Thymus (tissue), 11 donors: ENCODE results near the gene BCL2L13. TPM values are rescaled to one million over a fixed set of nuclear protein-coding genes. Genes with fewer than 3 reads are reported as not detected.
"Not testable (repeated sequence)": the region's sequence is repeated elsewhere in the genome, so short reads cannot be mapped to it uniquely, and the experiment has no call there.

Experiments
- DNase-seq, 9 donors: peaks; one replicate each; pipeline ENCODE4 v3.0.0-alpha.2; 2013; ENCODE audit warnings: low spot score in 9 of 9, low read depth in 6 of 9, missing footprints in 1 of 9
- H3K27ac ChIP-seq, 2 donors: one replicate each; pipeline ENCODE4 v1.5.1; 2013; ENCODE audit warnings: control low read depth in 1 of 2, low read depth in 1 of 2, low read length in 1 of 2, mild to moderate bottlenecking in 1 of 2, moderate library complexity in 1 of 2
- H3K27me3 ChIP-seq, 2 donors: one replicate each; pipeline ENCODE4 v1.5.1; 2013; ENCODE audit warnings: low read length in 1 of 2; ENCODE audit not compliant: control insufficient read depth in 2 of 2, insufficient read depth in 1 of 2
- H3K36me3 ChIP-seq, 2 donors: one replicate each; pipeline ENCODE4 v1.5.1; 2013; ENCODE audit warnings: low read length in 1 of 2, mild to moderate bottlenecking in 1 of 2, moderate library complexity in 1 of 2; ENCODE audit not compliant: control insufficient read depth in 2 of 2, insufficient read depth in 2 of 2
- H3K4me1 ChIP-seq, 2 donors: one replicate each; pipeline ENCODE4 v1.5.1; 2013; ENCODE audit warnings: low read length in 2 of 2; ENCODE audit not compliant: control insufficient read depth in 2 of 2, insufficient read depth in 2 of 2
- H3K4me3 ChIP-seq, 2 donors: one replicate each; pipeline ENCODE4 v1.5.1; 2013; ENCODE audit warnings: low read length in 2 of 2, control low read depth in 1 of 2, mild to moderate bottlenecking in 1 of 2
- H3K9me3 ChIP-seq, 2 donors: one replicate each; pipeline ENCODE4 v1.5.1; 2013; ENCODE audit warnings: low read length in 1 of 2, mild to moderate bottlenecking in 1 of 2; ENCODE audit not compliant: control insufficient read depth in 2 of 2, insufficient read depth in 1 of 2
- WGBS: extraction: QIAGEN DNeasy Blood & Tissue Kit; methylation state at CpG from one replicate; pipeline ENCODE4 v1.1.7; 2013; 5-methylcytosine and 5-hydroxymethylcytosine counted together
- polyA plus RNA-seq: library from polyadenylated mRNA; stranded (reverse); fragments of 200-250 nt; gene quantifications from one replicate; pipeline ENCODE4 v1.2.3, GENCODE V29; 2013
- total RNA-seq: library from RNA; stranded (reverse); fragments of 120-200 nt; gene quantifications from one replicate; pipeline ENCODE4 v1.2.4, GENCODE V29; 2013
- donor health status: healthy.

Gene BCL2L13
- total and polyA plus RNA-seq, 2 donors = 27.3 to 27.6 TPM

DNA sequence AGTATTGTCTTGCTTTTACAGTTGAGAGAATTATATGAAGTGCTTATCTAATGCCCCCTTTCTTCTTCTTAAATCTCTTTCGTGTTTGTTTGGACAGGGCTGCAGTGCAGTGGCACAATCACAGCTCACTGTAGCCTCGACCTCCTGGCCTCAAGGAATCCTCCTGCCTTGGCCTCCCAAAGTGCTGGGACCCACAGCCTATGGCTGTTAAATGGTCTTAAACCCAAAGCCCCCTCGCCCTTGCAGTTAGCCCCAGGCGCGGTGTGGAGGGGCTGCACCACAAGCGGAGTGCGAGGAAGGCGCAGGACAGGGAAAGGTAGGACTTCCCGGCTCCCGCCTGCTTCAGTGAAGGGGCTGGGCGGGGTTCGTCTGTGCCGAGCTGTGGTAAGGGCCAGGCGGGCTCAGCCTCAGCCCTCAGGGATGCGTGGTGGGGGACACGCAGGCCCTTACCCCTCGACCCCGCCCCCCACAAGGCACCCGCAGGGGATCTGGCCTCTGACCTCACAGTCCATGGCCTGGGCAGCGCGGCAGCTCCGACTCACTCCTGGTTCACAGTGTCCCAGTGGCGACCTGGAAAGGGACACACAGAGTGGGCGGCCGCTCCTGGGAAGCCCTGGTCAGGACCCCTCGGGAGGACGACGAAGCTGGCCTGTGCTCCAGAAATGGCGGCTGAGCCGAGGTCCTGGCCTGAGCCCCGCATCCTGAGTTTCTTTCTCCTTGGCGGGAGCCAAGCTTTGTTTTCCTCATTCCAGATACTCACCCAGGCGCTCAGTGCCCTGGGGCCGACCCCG, 111.2 kb downstream of the BCL2L13 start:
- no peaks in the 10 kb centered on the region for H3K4me1 ChIP-seq
- no peak overlapping the region for H3K4me3 ChIP-seq
- no peak overlapping the region for H3K27ac ChIP-seq
- H3K36me3 ChIP-seq = peaks cover 0 to 10% of the 10 kb centered on the region in 2 donors
- 97% methylated on average over 35 of the region's 35 CpGs for WGBS
- H3K27me3 ChIP-seq = no peaks in the 10 kb centered on the region
- no peak for DNase-seq
- no peaks in the 10 kb centered on the region for H3K9me3 ChIP-seq

DNA sequence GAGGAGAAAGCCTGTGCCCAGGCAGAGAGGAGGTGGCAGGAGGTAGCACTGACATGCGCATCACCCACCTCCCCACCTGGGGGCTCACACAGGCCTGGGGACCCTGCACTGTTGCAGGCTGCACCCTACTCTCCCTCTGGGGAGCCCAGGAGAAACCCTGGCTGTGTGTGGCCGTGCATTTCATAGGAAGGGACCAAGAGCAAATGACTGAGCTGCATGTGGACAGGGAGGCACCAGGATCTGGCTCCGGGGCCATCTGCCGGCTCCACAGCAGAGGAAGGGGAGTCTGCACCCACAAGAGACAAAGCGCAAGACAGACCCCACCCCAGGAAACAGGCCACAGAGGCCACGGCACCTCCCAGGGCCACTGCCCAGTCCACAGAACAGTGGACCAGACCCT, 113.0 kb downstream of the BCL2L13 start:
- Histone ChIP-seq H3K27me3 (no peaks in the 10 kb centered on the region), H3K27ac (no peak overlapping the region), H3K4me1 (no peaks in the 10 kb centered on the region), H3K36me3 (peaks cover 0 to 10% of the 10 kb centered on the region in 2 donors), H3K9me3 (no peaks in the 10 kb centered on the region), H3K4me3 (no peak overlapping the region)
- DNase-seq = no peak
- WGBS = 81% methylated on average over 6 of the region's 6 CpGs

DNA sequence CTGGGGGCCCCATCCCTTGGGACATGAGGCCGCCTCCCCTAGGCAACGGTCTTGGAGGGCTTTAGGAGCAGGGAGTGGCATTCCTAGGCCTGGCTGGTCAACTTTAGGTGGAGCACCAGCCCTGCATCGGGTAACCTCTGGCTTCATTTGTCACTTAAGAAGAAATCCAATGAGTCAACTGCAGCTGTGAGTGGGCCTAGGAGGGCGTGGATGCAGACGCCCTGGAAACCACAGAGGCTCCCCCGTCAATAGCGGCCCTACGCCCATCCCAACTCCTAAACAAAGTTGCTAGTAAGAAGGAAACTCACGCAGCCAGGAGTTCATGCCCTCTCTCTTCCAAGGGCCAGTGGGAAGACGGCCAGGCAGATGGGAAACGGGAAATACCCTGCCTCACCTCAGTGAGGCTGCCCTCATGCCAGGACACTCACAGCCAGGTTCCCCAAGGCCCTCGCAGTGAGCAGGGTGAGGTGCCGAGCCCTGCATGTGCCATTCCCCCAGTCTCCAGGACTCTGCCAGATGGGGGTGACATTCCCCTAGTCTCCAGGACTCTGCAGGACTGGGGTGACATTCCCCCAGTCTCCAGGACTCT, 114.9 kb downstream of the BCL2L13 start:
- DNase-seq = no peak
- H3K4me1 ChIP-seq = no peaks in the 10 kb centered on the region
- WGBS = 97% methylated on average over 13 of the region's 13 CpGs
- H3K27me3 ChIP-seq = no peaks in the 10 kb centered on the region
- H3K36me3 ChIP-seq = peaks cover 0 to 10% of the 10 kb centered on the region in 2 donors
- H3K27ac ChIP-seq = no peak overlapping the region
- H3K4me3 ChIP-seq = no peak overlapping the region
- H3K9me3 ChIP-seq = no peaks in the 10 kb centered on the region

DNA sequence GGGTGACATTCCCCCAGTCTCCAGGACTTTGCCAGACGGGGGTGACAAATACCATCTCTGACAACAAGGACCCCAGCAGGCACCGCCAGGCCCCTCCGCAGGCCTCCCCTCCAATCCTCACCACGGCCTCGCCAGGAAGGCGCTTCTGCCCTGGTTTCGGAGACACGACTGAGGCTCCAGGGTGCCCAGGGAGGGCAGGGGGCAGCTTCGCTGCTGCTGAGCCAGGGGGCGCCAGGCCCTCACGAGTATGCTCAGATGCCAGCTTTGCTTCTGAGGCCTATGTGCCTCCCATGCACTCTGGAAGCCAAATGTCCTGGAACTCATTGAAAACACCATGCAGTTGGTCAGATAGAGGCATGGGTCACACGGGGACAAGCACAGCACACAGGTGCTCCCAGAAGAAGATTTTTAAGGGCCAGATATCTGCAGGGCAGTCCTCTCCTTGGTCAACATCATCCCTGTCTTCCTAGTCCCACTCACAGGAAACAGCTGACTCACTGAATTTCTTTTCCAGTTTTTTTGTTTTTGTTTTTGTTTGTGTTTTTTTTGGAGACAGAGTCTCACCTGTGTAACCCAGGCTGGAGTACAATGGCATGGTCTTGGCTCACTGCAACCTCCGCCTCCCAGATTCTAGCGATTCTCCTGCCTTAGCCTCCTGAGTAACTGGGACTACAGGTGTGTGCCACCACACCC, 115.8 kb downstream of the BCL2L13 start:
- no peaks in the 10 kb centered on the region for H3K4me1 ChIP-seq
- H3K27ac ChIP-seq = no peak overlapping the region
- no peaks in the 10 kb centered on the region for H3K27me3 ChIP-seq
- peaks cover 0 to 5% of the 10 kb centered on the region in 2 donors for H3K36me3 ChIP-seq
- 94% methylated on average over 14 of the region's 14 CpGs for WGBS
- no peak overlapping the region for H3K4me3 ChIP-seq
- peak in 1 of 9 donors; percentile 43 for DNase-seq
- H3K9me3 ChIP-seq = no peaks in the 10 kb centered on the region

DNA sequence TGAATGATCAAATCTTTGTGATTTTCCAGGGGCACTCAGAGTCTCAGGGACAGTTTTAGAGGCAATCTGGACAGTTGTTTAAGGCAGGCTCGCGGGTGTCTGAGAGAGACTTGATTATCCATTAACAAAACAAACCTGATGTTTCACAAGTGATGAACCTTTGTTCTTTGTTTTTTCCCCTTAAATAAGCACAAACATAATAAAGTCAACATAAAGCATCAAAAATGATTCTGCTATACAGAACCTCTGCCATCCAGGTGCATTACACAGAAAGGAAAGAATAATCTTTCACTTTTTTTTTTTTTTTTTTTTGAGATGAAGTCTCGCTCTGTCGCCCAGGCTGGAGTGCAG, 122.6 kb downstream of the BCL2L13 start:
- peaks cover 0 to 5% of the 10 kb centered on the region in 2 donors for H3K36me3 ChIP-seq
- WGBS = 97% methylated on average over 2 of the region's 4 CpGs
- peaks cover 7 to 17% of the 10 kb centered on the region in 2 donors for H3K4me1 ChIP-seq
- no peak for DNase-seq
- no peaks in the 10 kb centered on the region for H3K9me3 ChIP-seq
- no peak overlapping the region for H3K27ac ChIP-seq
- no peak overlapping the region for H3K4me3 ChIP-seq
- H3K27me3 ChIP-seq = no peaks in the 10 kb centered on the region

DNA sequence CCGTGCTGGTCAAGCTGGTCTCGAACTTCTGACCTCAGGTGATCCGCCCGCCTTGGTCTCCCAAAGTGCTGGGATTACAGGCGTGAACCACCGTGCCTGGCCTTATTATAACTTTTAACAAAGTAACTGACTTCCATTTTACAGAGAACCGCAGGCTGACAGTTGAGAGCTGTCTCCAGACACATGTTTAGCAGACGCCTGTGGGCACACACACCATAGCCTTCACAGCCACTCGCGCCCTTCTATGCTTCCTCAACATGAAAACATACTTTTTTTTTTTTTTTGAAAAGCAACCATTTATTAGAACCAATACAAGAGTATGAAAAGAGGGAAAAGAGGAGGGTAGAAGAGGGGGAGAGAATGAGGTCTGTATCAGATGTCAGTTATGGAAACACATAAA, 124.9 kb downstream of the BCL2L13 start:
- H3K27ac ChIP-seq = peak overlapping the region in 1 of 2 donors; percentile 17
- WGBS = 45% methylated on average over 10 of the region's 10 CpGs
- H3K4me3 ChIP-seq, H3K27me3 ChIP-seq, H3K9me3 ChIP-seq, H3K36me3 ChIP-seq: not testable (repeated sequence)
- peaks cover 16 to 30% of the 10 kb centered on the region in 2 donors for H3K4me1 ChIP-seq
- DNase-seq = peak in 1 of 9 donors; percentile 73

DNA sequence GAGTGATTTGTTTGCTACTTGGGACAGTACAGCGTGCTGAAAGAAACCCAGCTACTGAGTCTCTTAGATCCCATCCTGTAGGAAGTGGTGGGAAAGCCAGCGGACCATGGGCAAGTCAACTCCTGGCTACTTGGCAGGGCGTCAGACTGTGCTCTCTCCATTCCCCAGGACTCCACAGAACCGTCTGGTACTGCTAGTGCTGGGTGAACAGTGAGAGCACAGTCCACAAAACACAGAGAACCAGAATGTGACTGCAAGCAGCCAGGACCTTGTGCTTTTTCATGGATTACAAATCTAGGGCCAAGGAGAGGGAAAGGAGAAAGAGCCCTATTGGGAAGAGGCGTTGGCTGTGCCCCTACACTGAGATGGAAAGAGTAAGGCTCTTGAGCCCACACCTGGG, 125.5 kb downstream of the BCL2L13 start:
- DNase-seq = no peak
- Histone ChIP-seq H3K36me3 (no peaks in the 10 kb centered on the region), H3K4me1 (peaks cover 16 to 30% of the 10 kb centered on the region in 2 donors), H3K4me3 (no peak overlapping the region), H3K27ac (peak overlapping the region in 1 of 2 donors; percentile 28), H3K9me3 (no peaks in the 10 kb centered on the region), H3K27me3 (no peaks in the 10 kb centered on the region)
- WGBS = 87% methylated on average over 5 of the region's 5 CpGs

DNA sequence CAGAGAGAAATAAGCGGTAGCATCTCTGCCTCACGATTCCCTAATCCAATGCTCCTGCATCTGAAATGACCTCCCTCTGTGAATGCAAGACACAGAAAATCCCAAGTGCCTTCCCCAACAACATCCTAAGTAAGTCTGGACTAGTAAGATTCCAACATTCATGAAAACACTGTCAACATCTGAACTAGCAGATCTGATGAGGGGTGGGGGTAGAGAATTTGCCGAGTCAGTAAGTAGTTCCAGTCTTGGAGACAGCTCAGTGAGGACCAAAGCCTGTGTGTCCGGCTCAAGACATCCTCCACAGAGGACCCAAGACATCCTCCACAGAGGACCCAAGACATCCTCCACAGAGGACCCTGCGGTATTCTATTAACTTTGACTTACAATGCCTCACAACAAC, 126.3 kb downstream of the BCL2L13 start:
- H3K4me3 ChIP-seq, H3K36me3 ChIP-seq, H3K9me3 ChIP-seq, H3K27ac ChIP-seq, H3K27me3 ChIP-seq, DNase-seq: not testable (repeated sequence)
- H3K4me1 ChIP-seq = peaks cover 16 to 35% of the 10 kb centered on the region in 2 donors
- whole genome bisulfite sequencing = 88% methylated on average over 5 of the region's 5 CpGs
